Measurements from ENCODE around the gene UBE4B. TPM values are rescaled to one million over a fixed set of nuclear protein-coding genes. Genes with fewer than 3 reads are reported as not detected.

Gene UBE4B
- total and polyA plus RNA-seq, 7 donors, result 10.2 to 124 (median 47.8) TPM

- no peak for DNase-seq
- H3K27ac ChIP-seq, result no peak overlapping the region
- no peaks in the 10 kb centered on the region for H3K27me3 ChIP-seq
- no peak overlapping the region for H3K4me3 ChIP-seq
- TF ChIP-seq EP300 (IDR thresholded peaks at IDR 0.05) (no peak), POLR2A (IDR thresholded peaks at IDR 0.05) (no peak), CTCF (IDR thresholded peaks at IDR 0.05) (peak in 3 of 4 experiments; percentile 47 to 51 (median 50)), POLR2AphosphoS5 (IDR thresholded peaks at IDR 0.05) (peak in 2 of 4 donors; percentile 24 to 43)
- intact Hi-C loops (cut with DNase I), result loop anchor here (5.0 to 10.0 kb wide), 2 partner anchors 208 to 275 kb away; partner anchors contain the start of genes LZIC and NMNAT1
- no peaks in the 10 kb centered on the region for H3K9me3 ChIP-seq
- H3K36me3 ChIP-seq, result peaks cover 0 to 40% (median 10%) of the 10 kb centered on the region in 4 donors
- H3K4me1 ChIP-seq, result peaks cover 0 to 15% (median 5%) of the 10 kb centered on the region in 4 donors
- 86 to 94% methylated on average over 8 of the region's 8 CpGs for WGBS, 2 donors
These were observed 120.0 kb downstream of the UBE4B start for GRCh38 chr1:10152709-10153284.

- H3K36me3 ChIP-seq, result peaks cover 0 to 51% (median 13%) of the 10 kb centered on the region in 4 donors
- intact Hi-C loops (cut with DNase I), result loop anchor here (10.0 kb wide), 1 partner anchor 210 kb away; the partner anchor contains the start of genes LZIC and NMNAT1
- H3K9me3 ChIP-seq, result no peaks in the 10 kb centered on the region
- no peak for DNase-seq
- H3K27ac ChIP-seq, result peak overlapping the region in 3 of 4 donors; percentile 15 to 51 (median 44)
- H3K4me1 ChIP-seq, result peaks cover 0 to 15% (median 3%) of the 10 kb centered on the region in 4 donors
- WGBS, 2 donors, result 72 to 78% methylated on average over 4 of the region's 4 CpGs
- H3K4me3 ChIP-seq, result no peak overlapping the region
- H3K27me3 ChIP-seq, result no peaks in the 10 kb centered on the region
- TF ChIP-seq POLR2A (IDR thresholded peaks at IDR 0.05) (no peak), CTCF (IDR thresholded peaks at IDR 0.05) (no peak), EP300 (IDR thresholded peaks at IDR 0.05) (no peak), POLR2AphosphoS5 (IDR thresholded peaks at IDR 0.05) (no peak)
These were observed 122.4 kb downstream of the UBE4B start for GRCh38 chr1:10155087-10155712.

GRCh38 chr1:10160173-10160572 lies 127.4 kb downstream of the UBE4B start:
- no peak for TF ChIP-seq EP300 (IDR thresholded peaks at IDR 0.05)
- no peak for TF ChIP-seq POLR2AphosphoS5 (IDR thresholded peaks at IDR 0.05)

GRCh38 chr1:10160907-10161490 lies 128.2 kb downstream of the UBE4B start:
- no peak for DNase-seq
- peaks cover 8 to 63% (median 25%) of the 10 kb centered on the region in 4 donors for H3K36me3 ChIP-seq
- peaks cover 0 to 19% (median 16%) of the 10 kb centered on the region in 4 donors for H3K4me1 ChIP-seq
- WGBS, 2 donors, result 83 to 85% methylated on average over 12 of the region's 12 CpGs
- no peak overlapping the region for H3K4me3 ChIP-seq
- intact Hi-C loops (cut with DNase I), result no loop called here
- TF ChIP-seq EP300 (IDR thresholded peaks at IDR 0.05), result no peak
- peak in 1 of 4 donors; percentile 26 for TF ChIP-seq POLR2AphosphoS5 (IDR thresholded peaks at IDR 0.05)
- no peak for TF ChIP-seq POLR2A (IDR thresholded peaks at IDR 0.05)
- peak overlapping the region; percentile 66 to 84 (median 75) for H3K27ac ChIP-seq
- no peaks in the 10 kb centered on the region for H3K27me3 ChIP-seq
- H3K9me3 ChIP-seq, result no peaks in the 10 kb centered on the region

More at GRCh38 chr1:10160173-10160572, 127.4 kb downstream of the UBE4B start:
- no peaks in the 10 kb centered on the region for H3K27me3 ChIP-seq
- H3K4me1 ChIP-seq, result peaks cover 0 to 22% (median 16%) of the 10 kb centered on the region in 4 donors
- H3K9me3 ChIP-seq, result no peaks in the 10 kb centered on the region
- intact Hi-C loops (cut with DNase I), result no loop called here
- no peak for DNase-seq
- 25 to 74% methylated on average over 3 of the region's 3 CpGs for WGBS, 2 donors
- peaks cover 7 to 61% (median 18%) of the 10 kb centered on the region in 4 donors for H3K36me3 ChIP-seq
- H3K27ac ChIP-seq, result peak overlapping the region; percentile 66 to 84 (median 75)
- H3K4me3 ChIP-seq, result no peak overlapping the region

- Histone ChIP-seq H3K36me3 (peaks cover 8 to 67% (median 29%) of the 10 kb centered on the region in 4 donors), H3K9me3 (no peaks in the 10 kb centered on the region), H3K4me1 (peaks cover 0 to 19% (median 16%) of the 10 kb centered on the region in 4 donors), H3K27ac (peak overlapping the region; percentile 66 to 84 (median 75)), H3K4me3 (no peak overlapping the region), H3K27me3 (no peaks in the 10 kb centered on the region)
- WGBS, 2 donors, result 86 to 95% methylated on average over 17 of the region's 17 CpGs
- peak; percentile 88 for DNase-seq
- intact Hi-C loops (cut with DNase I), result no loop called here
- TF ChIP-seq CTCF (IDR thresholded peaks at IDR 0.05) (no peak), POLR2AphosphoS5 (IDR thresholded peaks at IDR 0.05) (peak; percentile 22 to 83 (median 42)), POLR2A (IDR thresholded peaks at IDR 0.05) (no peak), EP300 (IDR thresholded peaks at IDR 0.05) (peak in 2 of 4 donors; percentile 64 to 84)
These were observed 129.0 kb downstream of the UBE4B start for GRCh38 chr1:10161541-10162290.

Measured in sigmoid colon (tissue), 7 donors.